HG03575 (cell line): ENCODE results near the gene CLSTN3.
"Not testable (repeated sequence)": the region's sequence is repeated elsewhere in the genome, so short reads cannot be mapped to it uniquely, and the experiment has no call there.

Experiments
- ATAC-seq: cut with Tn5 transposase; IDR thresholded peaks from one replicate; pipeline ENCODE4 v1.9.1; 2021; ENCODE audit not compliant: unreplicated experiment, insufficient number of reproducible peaks, low FRiP score; ENCODE audit errors: extremely low read depth

Gene CLSTN3

DNA sequence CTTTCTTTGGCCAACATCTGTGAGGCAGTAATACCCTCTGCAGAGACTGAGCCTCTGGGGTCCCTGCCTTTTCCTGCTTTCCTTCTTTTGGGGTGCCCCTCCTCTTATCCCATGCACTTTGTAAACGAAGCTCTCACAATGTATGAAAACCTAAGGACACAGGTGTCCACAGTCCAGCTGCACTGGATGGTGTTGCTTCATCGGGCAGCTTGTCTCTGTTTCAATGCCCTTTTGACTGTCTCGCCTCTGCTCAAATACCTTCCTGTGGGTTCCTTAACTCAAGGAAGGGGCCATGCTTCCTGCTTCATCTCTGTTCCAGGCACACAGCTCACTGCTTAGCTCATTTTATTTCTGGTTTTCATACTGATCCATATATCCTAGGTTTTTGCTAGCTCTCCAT, 27.6 kb upstream of the CLSTN3 start:
- ATAC-seq = no peak

DNA sequence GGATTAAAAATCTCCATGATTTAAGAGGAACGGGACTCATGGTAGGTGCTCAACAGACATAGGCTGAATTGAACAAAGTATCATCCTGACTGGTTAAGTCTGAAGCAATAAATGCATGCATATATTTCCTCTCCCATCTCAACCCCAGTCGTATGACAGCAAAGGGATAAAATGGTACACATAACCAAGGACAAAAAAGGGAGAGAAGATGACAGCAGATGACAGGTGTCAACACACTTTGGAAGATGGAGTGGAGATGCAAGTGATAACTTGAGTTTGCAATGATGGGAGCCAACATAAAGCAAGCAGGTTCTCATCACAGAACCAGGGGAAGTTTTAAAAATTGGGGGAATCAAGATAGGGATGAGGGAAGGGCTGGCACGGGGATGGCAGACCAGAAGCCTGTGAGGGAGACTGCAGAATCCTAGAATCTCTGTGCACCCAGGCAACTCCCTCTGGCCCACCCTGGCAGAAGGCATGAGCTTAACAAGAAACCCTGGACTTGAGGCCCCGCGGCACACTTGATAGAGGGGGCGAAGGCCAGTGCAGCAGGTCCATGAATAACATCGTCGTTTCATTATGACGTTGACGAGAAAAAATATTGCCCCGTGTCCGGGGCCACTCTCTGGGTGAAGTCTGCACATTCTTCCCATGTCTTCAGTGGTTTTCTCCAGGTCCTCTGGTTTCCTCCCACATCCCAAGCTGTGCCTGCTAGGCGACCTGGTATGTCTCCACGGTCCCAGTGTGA, 26.2 kb upstream of the CLSTN3 start:
- no peak for ATAC-seq

DNA sequence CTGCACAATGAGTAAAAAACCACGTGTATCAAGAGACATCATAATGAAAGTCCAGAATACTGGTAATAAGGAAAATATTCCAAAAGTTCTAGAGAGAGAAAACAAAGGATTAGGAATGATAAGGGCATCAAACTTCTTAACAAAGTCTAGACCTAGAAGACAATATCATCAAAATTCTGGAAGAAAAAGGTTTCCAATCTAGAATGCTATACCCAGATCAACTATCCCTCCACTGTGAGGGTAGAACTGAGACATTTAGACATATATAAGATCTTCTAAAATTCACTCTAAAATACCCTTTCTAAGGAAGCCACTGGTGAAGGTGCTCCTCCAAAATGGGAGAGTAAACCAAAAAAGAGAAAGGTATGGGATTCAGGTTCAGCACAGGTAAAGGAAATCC, 24.1 kb upstream of the CLSTN3 start:
- no peak for ATAC-seq

DNA sequence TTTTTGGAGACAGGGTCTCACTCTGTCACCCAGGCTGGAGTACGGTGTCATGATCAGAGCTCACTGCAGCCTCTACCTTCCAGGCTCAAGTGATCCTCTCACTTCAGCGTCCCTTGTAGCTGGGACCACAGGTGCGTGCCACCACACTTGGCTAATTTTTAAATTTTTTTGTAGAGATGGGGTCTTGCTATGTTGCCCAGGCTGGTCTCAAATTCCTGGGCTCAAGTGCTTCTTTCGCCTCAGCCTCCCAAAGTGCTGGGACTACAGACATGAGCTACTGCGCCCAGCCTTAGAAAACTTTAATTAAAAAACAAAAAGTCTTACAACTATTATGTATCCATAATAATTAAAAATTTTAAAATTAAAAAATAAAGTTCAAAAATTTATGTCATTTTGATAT, 23.0 kb upstream of the CLSTN3 start:
- not testable (repeated sequence) for ATAC-seq

DNA sequence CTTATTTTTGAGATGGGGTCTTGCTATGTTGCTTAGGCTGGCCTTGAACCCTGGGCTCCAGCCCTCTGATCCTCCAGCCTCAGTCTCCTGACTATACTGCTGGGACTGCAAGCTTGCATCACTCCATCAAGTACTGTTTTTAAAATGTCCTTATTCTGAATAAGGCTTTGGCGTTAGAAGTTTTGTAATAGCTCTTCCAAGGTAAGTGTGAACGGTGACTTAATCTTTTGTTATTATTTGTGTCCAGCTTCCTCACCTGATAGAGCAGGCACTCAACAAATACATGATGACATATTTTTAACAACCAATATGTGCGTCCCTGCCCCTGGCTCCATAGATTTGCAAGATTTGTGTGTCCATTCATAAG, 22.6 kb upstream of the CLSTN3 start:
- ATAC-seq = no peak

DNA sequence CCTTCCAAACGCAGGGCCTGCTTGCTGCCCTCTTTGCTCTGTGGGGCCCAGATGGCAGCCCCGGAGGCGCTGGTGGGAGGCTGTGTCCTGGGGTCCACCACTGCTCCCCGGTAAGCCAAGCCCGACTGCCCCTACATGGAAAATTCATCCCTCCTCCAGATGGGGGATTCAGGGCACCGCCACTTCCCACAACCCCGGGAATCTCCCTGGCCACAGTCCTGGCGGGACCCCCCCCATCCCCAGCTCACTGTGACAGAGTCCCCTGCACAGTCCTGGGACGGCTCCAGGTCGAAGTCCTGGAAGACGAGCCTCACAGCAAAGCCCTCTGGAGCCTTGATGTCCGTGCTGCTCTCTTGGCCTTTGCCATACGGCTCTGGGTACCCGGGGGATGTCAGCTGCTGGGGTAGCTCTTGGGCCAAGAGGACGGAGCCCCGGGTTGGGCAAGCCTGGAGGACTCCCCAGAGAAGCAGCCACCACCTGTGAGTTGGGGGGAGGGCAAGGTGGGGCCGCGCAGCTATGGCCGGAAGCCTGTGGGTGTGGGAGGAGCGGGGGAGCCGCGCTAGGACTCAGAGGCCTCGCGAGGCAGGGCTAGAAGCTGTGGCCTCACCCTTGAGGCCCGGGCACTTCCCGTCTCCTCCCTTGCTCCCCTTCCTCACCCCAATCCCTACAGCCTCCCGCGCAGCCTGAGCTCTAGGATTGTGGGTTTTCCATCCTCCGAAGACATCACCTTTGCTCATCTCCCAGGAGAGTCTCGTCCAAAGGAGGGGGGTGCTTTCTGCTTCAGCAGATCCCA, 22.0 kb upstream of the CLSTN3 start:
- no peak for ATAC-seq

DNA sequence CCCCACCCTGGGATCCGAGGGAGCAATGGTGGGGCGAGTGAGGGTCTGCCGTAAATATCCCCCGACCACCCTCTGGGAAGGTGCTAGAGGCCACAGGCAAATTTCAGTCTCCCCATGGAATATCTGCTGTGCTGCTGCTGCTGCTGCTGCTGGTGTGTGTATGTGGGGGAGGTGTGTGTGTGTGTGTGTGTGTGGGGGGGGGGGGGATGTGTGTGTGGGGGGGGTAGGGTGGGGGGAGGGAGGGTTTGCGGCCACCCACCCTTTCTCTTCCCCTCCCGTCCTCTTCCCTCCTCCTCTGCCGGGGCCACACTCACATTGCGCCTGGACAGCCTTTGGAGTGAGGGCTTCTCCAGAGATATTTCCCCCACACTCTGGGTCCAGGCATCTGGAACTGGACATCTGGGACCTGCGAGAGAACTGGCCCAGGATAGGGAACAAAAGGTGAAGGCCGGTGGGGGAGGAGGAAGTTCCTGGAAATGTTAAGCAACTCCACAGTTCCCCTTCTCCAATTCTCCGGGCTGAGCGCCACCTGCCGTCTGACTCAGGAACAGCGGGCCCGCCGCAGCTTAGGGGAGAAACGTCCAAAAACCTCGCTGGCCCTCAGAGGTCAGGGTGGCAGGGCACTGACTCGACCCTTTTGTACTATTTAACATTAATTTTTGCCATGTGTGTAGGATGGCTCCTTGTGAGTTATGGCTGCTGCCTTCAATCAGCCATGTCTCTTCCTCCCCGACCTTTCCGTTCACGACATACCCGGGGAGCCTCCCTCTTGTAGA, 21.2 kb upstream of the CLSTN3 start, which contains the start of gene C1RL:
TSS of gene C1RL (minus strand) at position 419 of the 776 bp plus-strand sequence. CDS start at position 385, 34 bp downstream.
- ATAC-seq = no peak

DNA sequence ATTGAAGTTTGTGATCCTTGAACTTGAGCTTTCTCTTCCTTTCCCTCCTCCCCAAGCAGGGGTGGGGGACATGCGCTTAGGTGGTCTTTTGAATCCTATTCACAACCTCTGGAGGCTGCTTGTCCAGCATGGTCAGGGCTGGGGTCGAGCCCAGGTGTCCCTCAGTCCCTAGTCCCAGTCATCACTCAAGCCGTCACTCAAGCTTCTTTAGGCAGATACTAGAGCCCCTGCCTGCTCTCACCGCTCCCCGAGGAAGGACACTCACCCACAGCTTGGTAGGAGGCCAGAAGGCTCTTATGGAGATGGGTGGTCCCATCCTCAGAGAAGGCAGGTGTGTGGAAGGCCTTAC, 20.6 kb upstream of the CLSTN3 start:
- ATAC-seq = no peak

DNA sequence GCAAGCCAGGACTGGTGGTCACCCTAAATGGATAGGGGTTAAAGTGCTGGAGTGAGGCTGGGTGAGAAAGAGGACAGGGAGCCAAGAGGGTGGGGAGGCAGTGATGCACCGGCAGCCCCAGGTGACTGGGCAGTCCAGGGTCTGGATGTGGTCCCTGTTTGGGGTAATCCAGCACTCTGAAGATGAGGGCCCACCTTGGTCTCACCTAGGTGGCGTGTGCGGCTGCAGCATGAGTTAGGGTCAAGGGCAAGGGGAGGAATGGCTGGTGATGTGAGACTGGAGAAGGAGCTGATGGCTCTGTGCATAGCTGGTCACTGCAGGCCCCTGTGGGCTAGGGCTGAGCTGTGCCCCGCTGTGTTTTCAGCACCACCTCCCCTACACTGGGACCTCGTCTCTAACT, 19.5 kb upstream of the CLSTN3 start:
- ATAC-seq = no peak

DNA sequence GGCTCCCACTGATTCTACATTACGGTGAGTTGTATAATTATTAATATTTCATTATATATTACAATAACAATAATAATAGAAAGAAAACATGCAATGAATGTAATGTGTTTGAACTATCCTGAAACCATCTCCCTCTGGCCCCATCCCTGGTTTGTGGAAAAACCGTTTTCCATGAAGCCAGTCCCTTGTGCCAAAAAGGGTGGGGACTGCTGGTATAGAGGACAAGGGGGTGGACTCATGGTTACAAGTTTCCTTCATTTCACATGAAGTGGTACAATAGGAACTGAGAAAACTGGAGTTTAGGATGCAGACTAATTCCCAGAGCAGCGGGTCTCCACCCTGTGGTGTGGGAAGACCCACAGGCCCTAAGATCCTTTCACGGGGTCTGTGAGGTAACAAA, 18.1 kb upstream of the CLSTN3 start:
- no peak for ATAC-seq

DNA sequence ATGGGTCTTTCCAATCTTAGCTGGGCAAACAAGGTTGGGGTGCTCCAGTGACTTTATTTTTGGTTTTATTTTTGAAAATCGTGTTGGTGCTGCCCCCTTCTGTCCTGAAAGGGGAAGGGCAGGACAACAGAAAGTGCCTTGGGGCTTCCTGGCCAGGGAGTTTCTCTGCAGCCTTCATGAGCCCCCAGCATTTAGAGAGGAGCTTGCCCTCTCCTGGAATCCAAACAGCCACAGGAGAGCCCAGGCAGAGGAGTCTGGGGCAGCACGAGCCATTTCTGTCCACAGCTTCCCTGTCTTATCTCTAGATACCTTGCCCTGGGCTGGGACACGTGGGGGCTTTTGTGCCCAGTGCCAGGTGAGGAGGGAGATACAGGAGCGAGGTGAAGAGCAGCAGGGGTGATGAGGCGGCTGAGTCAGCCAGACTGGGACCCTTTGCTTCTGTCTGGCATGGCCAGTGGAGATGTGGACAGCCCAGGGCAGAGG, 16.7 kb upstream of the CLSTN3 start:
- no peak for ATAC-seq

DNA sequence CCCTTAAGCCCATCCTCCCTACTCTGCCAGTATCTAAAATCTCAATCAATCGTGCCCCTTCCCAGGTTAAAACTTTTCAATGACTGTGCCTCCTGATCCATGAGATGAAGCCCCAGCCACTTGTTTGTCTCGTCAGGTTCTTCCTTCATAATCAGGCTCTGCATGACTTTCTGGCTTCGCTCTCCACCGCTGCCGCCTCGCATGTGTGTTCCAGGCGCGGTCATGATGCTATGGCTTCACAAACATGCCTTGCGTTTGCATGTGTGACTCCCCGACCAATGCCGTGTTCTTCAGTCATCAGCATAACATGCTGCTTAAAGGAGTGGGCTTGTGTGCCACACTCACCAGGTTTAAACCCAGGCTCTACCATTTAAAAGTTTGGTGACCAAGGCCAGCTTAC, 16.2 kb upstream of the CLSTN3 start:
- ATAC-seq = no peak

DNA sequence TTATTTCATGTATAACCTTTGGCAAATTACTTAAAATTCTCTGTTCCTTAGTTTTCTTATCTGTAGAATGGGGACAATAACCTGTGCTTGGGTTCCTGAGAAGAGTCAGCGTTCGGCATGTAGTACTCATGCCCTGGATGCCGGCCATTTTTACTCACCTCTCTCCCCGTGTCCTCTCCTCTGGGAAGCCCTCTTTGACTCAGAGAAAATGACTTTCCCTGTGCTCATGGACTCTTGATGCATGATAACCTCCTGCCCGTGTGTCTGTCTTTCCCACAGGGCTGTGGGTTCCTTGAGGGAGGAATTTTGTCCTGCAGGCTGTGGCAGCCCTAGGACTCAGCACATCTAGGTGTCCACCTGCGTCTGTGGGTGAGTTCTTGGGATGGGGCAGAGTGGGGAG, 15.3 kb upstream of the CLSTN3 start:
- ATAC-seq = no peak

DNA sequence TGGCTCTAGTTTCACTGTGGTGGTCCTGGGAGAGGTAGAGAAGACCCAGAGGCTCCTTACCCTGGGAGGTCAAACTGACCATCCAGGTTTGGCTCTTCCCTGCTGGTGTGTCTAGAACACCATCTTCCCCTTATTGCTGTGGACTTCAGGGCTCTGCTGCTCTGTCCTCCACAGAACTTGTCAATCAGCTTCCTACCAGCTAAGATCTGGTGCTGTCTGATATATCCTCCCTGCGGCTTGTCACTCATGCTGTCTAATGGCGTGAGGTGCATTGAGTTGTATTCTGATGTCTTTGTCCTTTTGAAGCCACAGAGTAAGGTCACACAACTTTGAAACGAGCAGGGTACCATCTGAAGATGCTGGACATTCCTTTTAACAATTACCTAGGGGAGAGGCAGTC, 14.0 kb upstream of the CLSTN3 start:
- no peak for ATAC-seq

DNA sequence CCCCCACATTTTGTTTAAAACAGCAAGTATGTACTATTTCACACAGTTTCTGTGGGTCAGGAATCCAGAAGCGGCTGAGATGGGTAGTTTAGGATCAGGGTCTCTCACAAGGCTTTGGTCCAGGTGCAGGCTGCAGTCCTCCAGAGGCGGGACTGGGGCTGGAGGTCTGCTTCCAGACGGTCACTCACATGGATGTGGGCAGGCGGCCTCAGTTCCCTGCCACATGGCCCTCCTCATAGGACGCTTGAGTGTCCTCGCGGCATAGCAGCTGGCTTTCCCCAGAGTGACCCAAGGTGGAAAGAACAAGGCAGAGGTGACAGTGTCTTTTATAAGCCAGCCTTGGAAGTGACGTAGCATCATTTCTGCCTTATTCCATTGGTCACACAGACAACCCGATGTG, 13.3 kb upstream of the CLSTN3 start:
- ATAC-seq = no peak

DNA sequence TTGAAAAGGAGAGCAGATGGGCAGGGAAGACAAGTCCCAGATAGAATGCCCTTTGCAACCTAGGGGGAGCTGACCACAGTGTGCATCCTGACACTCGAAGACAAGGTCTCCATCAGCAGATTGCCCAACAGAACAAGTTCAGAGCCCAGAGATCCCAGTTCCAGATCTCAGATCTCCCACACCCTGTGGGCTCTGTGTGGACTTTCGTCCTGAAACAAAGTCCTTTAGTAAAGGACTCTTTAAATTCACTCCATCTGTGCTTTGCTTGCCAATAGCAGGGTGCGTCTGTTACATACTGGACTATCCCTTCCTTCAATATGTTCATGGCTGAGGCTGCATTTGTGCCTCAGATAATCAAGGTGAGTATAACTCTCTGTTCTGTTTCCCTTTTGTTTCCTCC, 12.5 kb upstream of the CLSTN3 start:
- ATAC-seq = no peak

DNA sequence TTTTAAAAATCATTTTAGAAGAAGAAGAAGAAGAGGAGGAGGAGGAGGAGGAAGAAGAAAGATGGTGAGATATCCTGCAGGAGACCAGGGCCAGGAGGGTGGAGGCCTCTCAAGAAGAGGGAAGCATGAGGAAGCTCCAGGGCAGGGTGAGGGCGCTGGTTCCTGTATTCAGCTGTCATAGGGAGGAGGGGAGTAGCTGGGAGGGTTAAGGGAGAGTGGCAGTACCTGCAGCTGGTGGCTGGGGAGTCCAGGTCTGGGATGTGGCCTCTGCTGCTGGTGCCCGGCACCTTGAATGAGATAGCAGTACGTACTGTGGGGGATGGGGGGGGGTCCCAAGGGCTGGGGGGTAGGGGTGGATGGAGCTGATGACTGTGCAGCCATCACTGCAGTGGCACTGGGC, 11.3 kb upstream of the CLSTN3 start:
- no peak for ATAC-seq

DNA sequence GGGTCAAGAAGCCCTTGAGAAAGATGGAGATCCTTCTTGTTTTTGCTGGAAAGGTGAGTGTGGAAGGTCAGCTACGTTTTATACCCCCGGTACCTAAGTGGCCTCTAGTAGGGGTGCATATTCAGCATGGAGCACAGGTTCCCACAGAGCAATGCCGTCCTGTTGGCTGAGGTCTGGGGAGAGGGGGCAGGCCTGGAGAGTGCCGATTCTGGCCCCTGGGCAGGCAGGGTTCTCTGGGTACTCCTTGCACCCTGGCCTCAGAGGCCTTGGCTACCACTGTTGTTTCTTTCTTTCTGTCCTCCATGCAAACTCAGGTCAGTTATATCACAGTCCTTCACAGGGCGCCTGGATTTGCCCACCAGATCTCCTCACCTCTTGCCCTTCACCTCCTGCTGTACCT, 10.0 kb upstream of the CLSTN3 start:
- ATAC-seq = no peak

DNA sequence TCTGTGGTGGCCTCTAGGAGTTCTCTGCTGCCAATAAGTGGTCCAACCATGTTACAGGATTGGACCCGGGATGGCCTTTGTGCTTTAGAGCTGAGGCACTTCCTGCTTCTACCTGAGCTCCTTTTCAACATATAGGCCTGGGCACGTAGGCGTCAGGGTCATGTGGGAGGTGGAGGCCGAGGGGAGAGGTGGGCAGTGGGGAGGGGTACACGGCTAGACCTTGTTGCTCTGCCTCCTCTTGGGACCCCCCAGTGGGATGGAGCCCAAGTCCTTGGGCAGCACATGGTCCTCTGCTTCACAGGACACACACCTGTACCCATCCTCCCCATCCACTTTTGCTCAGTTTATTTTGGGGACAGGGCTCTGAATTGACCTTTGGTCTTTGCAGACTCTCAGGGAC, 8.8 kb upstream of the CLSTN3 start:
- no peak for ATAC-seq
